ENCODE data around the gene COL9A2.
"Not testable (repeated sequence)": the region's sequence is repeated elsewhere in the genome, so short reads cannot be mapped to it uniquely, and the experiment has no call there.

COL9A2 gene

GRCh38 chr1:40316595-40317393, at the start of gene COL9A2:
TSS of gene COL9A2 (minus strand) at chr1:40317286. CDS start at chr1:40317197, 89 bp downstream.
- no peak for DNase-seq

- DNase-seq = no peak
Observed at GRCh38 chr1:40363721-40364120, 46.6 kb upstream of the COL9A2 start.

GRCh38 chr1:40362699-40363098, 45.6 kb upstream of the COL9A2 start:
- no peak for DNase-seq

- DNase-seq = no peak
Observed at GRCh38 chr1:40362199-40362598, 45.1 kb upstream of the COL9A2 start.

GRCh38 chr1:40361637-40362036, 44.6 kb upstream of the COL9A2 start:
- no peak for DNase-seq

- no peak for DNase-seq
Observed at GRCh38 chr1:40361201-40361600, 44.1 kb upstream of the COL9A2 start.

- no peak for DNase-seq
Observed at GRCh38 chr1:40360631-40361030, 43.5 kb upstream of the COL9A2 start.

- DNase-seq = no peak
Observed at GRCh38 chr1:40357625-40358024, 40.5 kb upstream of the COL9A2 start.

- no peak for DNase-seq
Observed at GRCh38 chr1:40353082-40353481, 36.0 kb upstream of the COL9A2 start.

GRCh38 chr1:40352126-40352525, 35.0 kb upstream of the COL9A2 start:
- no peak for DNase-seq

GRCh38 chr1:40351124-40351523, 34.0 kb upstream of the COL9A2 start:
- no peak for DNase-seq

- no peak for DNase-seq
Observed at GRCh38 chr1:40350391-40350790, 33.3 kb upstream of the COL9A2 start.

- DNase-seq = peak; percentile 35
Observed at GRCh38 chr1:40344597-40344996, 27.5 kb upstream of the COL9A2 start.

GRCh38 chr1:40342381-40342717, 25.3 kb upstream of the COL9A2 start:
- DNase-seq = not testable (repeated sequence)

GRCh38 chr1:40341491-40342380, 24.6 kb upstream of the COL9A2 start:
- no peak for DNase-seq

- DNase-seq = no peak
Observed at GRCh38 chr1:40339420-40340323, 22.6 kb upstream of the COL9A2 start.

- DNase-seq = peak; percentile 15
Observed at GRCh38 chr1:40338745-40339419, 21.8 kb upstream of the COL9A2 start.

GRCh38 chr1:40337443-40337842, 20.4 kb upstream of the COL9A2 start:
- no peak for DNase-seq

- DNase-seq = no peak
Observed at GRCh38 chr1:40332695-40333094, 15.6 kb upstream of the COL9A2 start.

GRCh38 chr1:40331403-40331802, 14.3 kb upstream of the COL9A2 start:
- DNase-seq = not testable (repeated sequence)

GRCh38 chr1:40318970-40319621, 2.0 kb upstream of the COL9A2 start:
- no peak for DNase-seq

- DNase-seq = no peak
Observed at GRCh38 chr1:40318476-40318875, 1.4 kb upstream of the COL9A2 start.
